MM.1S (cell line): Measurements from ENCODE around the gene PTPRN2.

Experiments
- DNase-seq: peaks from one replicate; pipeline ENCODE4 v3.0.0-alpha.2; 2015
- H2AFZ ChIP-seq: fragments of 300-600 bp; sonication (generic); 2 replicates; pipeline ENCODE4 v1.6.0; 2016; ENCODE audit warnings: antibody characterized with exemption, low read length
- H3F3A ChIP-seq: fragments of 300-600 bp; sonication (generic); 2 replicates; pipeline ENCODE4 v1.6.1; 2016; ENCODE audit warnings: mild to moderate bottlenecking, antibody characterized with exemption, low read length, moderate library complexity, mixed read lengths; ENCODE audit not compliant: insufficient read depth
- H3K27ac ChIP-seq: fragments of 300-600 bp; sonication (generic); 2 replicates; pipeline ENCODE4 v1.5.1; 2016; ENCODE audit warnings: mild to moderate bottlenecking, low read length
- H3K27me3 ChIP-seq: fragments of 300-600 bp; sonication (generic); replicated peaks from 2 replicates; pipeline ENCODE4 v1.6.0; 2016; ENCODE audit warnings: low read length; ENCODE audit not compliant: insufficient read depth
- H3K36me3 ChIP-seq: fragments of 300-600 bp; sonication (generic); replicated peaks from 2 replicates; pipeline ENCODE4 v1.6.1; 2016; ENCODE audit warnings: mild to moderate bottlenecking, low read length, mixed read lengths; ENCODE audit not compliant: insufficient read depth
- H3K4me1 ChIP-seq: fragments of 300-600 bp; sonication (generic); 2 replicates; pipeline ENCODE4 v1.6.1; 2016; ENCODE audit warnings: low read length, mixed read lengths
- H3K4me2 ChIP-seq: fragments of 300-600 bp; sonication (generic); 2 replicates; pipeline ENCODE4 v1.6.0; 2016; ENCODE audit warnings: low read depth, low read length
- H3K4me3 ChIP-seq: fragments of 300-600 bp; sonication (generic); 2 replicates; pipeline ENCODE4 v1.5.1; 2016; ENCODE audit warnings: low read length, mixed read lengths
- H3K79me2 ChIP-seq: fragments of 300-600 bp; sonication (generic); 2 replicates; pipeline ENCODE4 v1.6.1; 2016; ENCODE audit warnings: mixed run types, low read length, mixed read lengths
- H3K9ac ChIP-seq: fragments of 300-600 bp; sonication (generic); 2 replicates; pipeline ENCODE4 v1.6.1; 2016; ENCODE audit warnings: low read length, mixed read lengths
- H3K9me2 ChIP-seq: fragments of 300-600 bp; sonication (generic); replicated peaks from 2 replicates; pipeline ENCODE4 v1.6.1; 2016; ENCODE audit warnings: mild to moderate bottlenecking, low read length, mixed read lengths; ENCODE audit not compliant: insufficient read depth
- H3K9me3 ChIP-seq: fragments of 300-600 bp; sonication (generic); replicated peaks from 2 replicates; pipeline ENCODE4 v1.6.1; 2016; ENCODE audit warnings: mild to moderate bottlenecking, low read length, mixed read lengths; ENCODE audit not compliant: insufficient read depth
- H4K20me1 ChIP-seq: fragments of 300-600 bp; sonication (generic); 2 replicates; pipeline ENCODE4 v1.6.1; 2016; ENCODE audit warnings: mild to moderate bottlenecking, low read length, moderate library complexity, mixed read lengths; ENCODE audit not compliant: insufficient read depth
- EZH2 ChIP-seq: fragments of 300-600 bp; sonication (generic); optimal IDR thresholded peaks from 2 replicates; pipeline ENCODE3; 2017; ENCODE audit warnings: low read depth, mild to moderate bottlenecking, antibody characterized with exemption, low read length, mixed read lengths
- EZH2phosphoT487 ChIP-seq: fragments of 300-600 bp; sonication (generic); IDR thresholded peaks from 2 replicates; pipeline ENCODE4 v1.6.1; 2018; ENCODE audit warnings: antibody characterized with exemption, low read length
- TF ChIP-seq, protein P1 (sequence below): fragments of 300-600 bp; sonication (generic); IDR thresholded peaks from 2 replicates; pipeline ENCODE4 v1.5.1; 2016; ENCODE audit warnings: antibody characterized with exemption, low read length, mixed read lengths

Gene PTPRN2

DNA sequence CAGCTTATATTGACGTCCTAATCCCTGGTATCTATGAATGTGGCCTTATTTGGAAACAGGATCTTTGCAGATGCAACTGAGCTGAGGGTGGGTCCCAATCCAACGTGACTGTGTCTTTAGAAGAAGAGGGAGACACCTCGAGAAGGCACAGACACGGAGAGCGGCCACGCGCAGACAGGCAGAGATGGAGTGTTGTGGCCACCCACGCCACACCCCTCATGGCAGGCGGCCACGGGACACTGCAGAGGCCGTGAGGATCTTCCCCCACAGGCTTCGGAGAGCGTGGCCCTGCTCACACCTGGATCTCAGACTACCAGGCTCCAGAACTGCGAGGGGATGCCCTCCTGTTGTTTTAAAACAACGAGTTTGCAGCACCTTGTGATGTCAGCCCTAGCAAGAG, 1005.9 kb downstream of the PTPRN2 start:
- no peak overlapping the region for H3K4me3 ChIP-seq
- H3K27ac ChIP-seq: no peak overlapping the region
- no peak overlapping the region for H2AFZ ChIP-seq
- H3F3A ChIP-seq: no peaks in the 10 kb centered on the region
- H3K36me3 ChIP-seq: no peaks in the 10 kb centered on the region
- H4K20me1 ChIP-seq: no peaks in the 10 kb centered on the region
- no peaks in the 10 kb centered on the region for H3K79me2 ChIP-seq
- no peaks in the 10 kb centered on the region for H3K4me1 ChIP-seq
- no peaks in the 10 kb centered on the region for H3K9me2 ChIP-seq
- peaks cover 90% of the 10 kb centered on the region for H3K27me3 ChIP-seq
- H3K9ac ChIP-seq: no peak overlapping the region
- H3K4me2 ChIP-seq: no peak overlapping the region
- TF ChIP-seq EZH2: no peak
- TF ChIP-seq EZH2phosphoT487: no peak
- TF ChIP-seq, protein P1, sequence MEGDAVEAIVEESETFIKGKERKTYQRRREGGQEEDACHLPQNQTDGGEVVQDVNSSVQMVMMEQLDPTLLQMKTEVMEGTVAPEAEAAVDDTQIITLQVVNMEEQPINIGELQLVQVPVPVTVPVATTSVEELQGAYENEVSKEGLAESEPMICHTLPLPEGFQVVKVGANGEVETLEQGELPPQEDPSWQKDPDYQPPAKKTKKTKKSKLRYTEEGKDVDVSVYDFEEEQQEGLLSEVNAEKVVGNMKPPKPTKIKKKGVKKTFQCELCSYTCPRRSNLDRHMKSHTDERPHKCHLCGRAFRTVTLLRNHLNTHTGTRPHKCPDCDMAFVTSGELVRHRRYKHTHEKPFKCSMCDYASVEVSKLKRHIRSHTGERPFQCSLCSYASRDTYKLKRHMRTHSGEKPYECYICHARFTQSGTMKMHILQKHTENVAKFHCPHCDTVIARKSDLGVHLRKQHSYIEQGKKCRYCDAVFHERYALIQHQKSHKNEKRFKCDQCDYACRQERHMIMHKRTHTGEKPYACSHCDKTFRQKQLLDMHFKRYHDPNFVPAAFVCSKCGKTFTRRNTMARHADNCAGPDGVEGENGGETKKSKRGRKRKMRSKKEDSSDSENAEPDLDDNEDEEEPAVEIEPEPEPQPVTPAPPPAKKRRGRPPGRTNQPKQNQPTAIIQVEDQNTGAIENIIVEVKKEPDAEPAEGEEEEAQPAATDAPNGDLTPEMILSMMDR: no peak
- DNase-seq: no peak
- no peaks in the 10 kb centered on the region for H3K9me3 ChIP-seq

DNA sequence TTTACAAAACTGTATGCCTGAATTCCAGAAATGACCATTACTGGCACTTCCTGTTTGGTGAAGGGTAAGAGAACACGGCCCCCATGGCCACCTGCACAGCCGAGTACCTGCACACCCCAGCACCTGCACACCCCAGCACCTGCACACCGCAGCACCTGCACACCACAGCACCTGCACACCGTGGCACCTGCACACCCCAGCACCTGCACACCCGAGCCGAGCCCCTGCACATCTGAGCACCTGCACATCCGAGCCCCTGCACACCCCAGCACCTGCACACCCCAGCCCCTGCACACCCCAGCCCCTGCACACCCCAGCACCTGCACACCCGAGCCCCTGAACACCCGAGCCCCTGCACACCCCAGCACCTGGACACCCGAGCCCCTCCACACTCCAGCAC, 1007.3 kb downstream of the PTPRN2 start:
- Histone ChIP-seq H3K27me3 (peaks cover 90% of the 10 kb centered on the region), H2AFZ (no peak overlapping the region), H3K4me2 (no peak overlapping the region), H3K79me2 (no peaks in the 10 kb centered on the region), H3K36me3 (no peaks in the 10 kb centered on the region), H3K9me3 (no peaks in the 10 kb centered on the region), H4K20me1 (no peaks in the 10 kb centered on the region), H3K4me3 (no peak overlapping the region), H3K9ac (no peak overlapping the region), H3K4me1 (no peaks in the 10 kb centered on the region), H3K9me2 (no peaks in the 10 kb centered on the region), H3K27ac (no peak overlapping the region), H3F3A (no peaks in the 10 kb centered on the region)
- TF ChIP-seq EZH2phosphoT487 (no peak), EZH2 (no peak)
- TF ChIP-seq, protein P1: no peak
- no peak for DNase-seq

DNA sequence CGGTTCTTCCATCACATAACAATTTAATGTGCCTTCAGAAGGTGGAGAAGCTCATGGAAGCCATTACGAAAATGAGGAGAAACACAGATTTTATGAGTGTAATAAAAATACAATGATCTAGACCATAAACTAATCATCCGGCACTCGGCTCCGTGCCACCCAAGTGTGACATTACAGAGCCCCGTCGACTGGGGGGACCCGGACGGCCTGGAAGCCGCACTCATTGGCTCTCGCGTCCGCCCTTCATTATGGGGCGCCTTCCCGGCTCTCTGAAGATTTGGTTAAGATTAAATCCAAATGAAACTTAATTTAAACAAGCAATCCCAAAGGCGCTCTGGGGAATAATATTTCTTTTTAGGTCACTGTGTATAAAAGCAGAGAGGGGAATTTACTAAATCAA, 1008.2 kb downstream of the PTPRN2 start:
- Histone ChIP-seq H3K27ac (no peak overlapping the region), H3K4me2 (no peak overlapping the region), H3K9me3 (no peaks in the 10 kb centered on the region), H3F3A (no peaks in the 10 kb centered on the region), H3K9ac (no peak overlapping the region), H3K9me2 (no peaks in the 10 kb centered on the region), H3K36me3 (no peaks in the 10 kb centered on the region), H3K79me2 (no peaks in the 10 kb centered on the region), H3K27me3 (peaks cover 90% of the 10 kb centered on the region), H4K20me1 (no peaks in the 10 kb centered on the region), H2AFZ (no peak overlapping the region), H3K4me3 (no peak overlapping the region), H3K4me1 (no peaks in the 10 kb centered on the region)
- DNase-seq: no peak
- TF ChIP-seq EZH2phosphoT487: 0 out of 2 replicates have a peak, but pooled peaks have one; percentile 30
- TF ChIP-seq, protein P1: no peak
